GM12878 (cell line): ENCODE results near the gene RYR2. TPM values are rescaled to one million over a fixed set of nuclear protein-coding genes. Genes with fewer than 3 reads are reported as not detected.

ENCODE experiments used
- BHLHE40 ChIP-seq, 2 experiments: fragments of 450-650 bp in 1 of 2; IDR thresholded peaks; 2 replicates each; pipeline ENCODE4 v1.6.1; 2011 to 2017; ENCODE audit warnings: low read depth in 2 of 2, borderline replicate concordance in 1 of 2, improper control_type of control experiment in 1 of 2, low read length in 1 of 2, mild to moderate bottlenecking in 1 of 2
- CBFB ChIP-seq: IDR thresholded peaks from 2 replicates; pipeline ENCODE4 v1.6.1; 2016; ENCODE audit warnings: antibody characterized with exemption, low read depth
- CHD4 ChIP-seq: fragments of 200-600 bp; sonication (generic); IDR thresholded peaks from 2 replicates; pipeline ENCODE4 v1.6.1; 2016; ENCODE audit warnings: mild to moderate bottlenecking
- EGR1 ChIP-seq, 2 experiments: IDR thresholded peaks; 1 replicate in 1 of 2; 2 replicates in 1 of 2; pipeline ENCODE4 v1.6.1; 2011 to 2012; ENCODE audit warnings: low read depth in 2 of 2, low read length in 2 of 2, borderline replicate concordance in 1 of 2, mild to moderate bottlenecking in 1 of 2, moderate library complexity in 1 of 2
- EP300 ChIP-seq, 2 experiments: fragments of 150-350 bp in 1 of 2; IDR thresholded peaks; 2 replicates each; pipeline ENCODE4 v1.6.1; 2011 to 2012; ENCODE audit warnings: low read depth in 2 of 2, low read length in 2 of 2, borderline replicate concordance in 1 of 2, improper control_type of control experiment in 1 of 2, inconsistent platforms in 1 of 2; ENCODE audit not compliant: control insufficient read depth in 1 of 2
- FOXK2 ChIP-seq: fragments of 450-650 bp; IDR thresholded peaks from 2 replicates; pipeline ENCODE4 v1.6.1; 2017; ENCODE audit warnings: mild to moderate bottlenecking, moderate library complexity
- HDAC2 ChIP-seq: fragments of 200-600 bp; sonication (generic); IDR thresholded peaks from 2 replicates; pipeline ENCODE4 v1.6.1; 2017
- IRF4 ChIP-seq: IDR thresholded peaks from 2 replicates; pipeline ENCODE4 v1.6.1; 2011; ENCODE audit warnings: low read depth, low read length
- MEF2B ChIP-seq: fragments of 450-650 bp; IDR thresholded peaks from 2 replicates; pipeline ENCODE4 v1.6.1; 2018; ENCODE audit warnings: mild to moderate bottlenecking, moderate library complexity; ENCODE audit not compliant: partially characterized antibody, poor library complexity, severe bottlenecking
- SREBF1 ChIP-seq: IDR thresholded peaks from 2 replicates; pipeline ENCODE4 v1.6.1; 2012; ENCODE audit warnings: mild to moderate bottlenecking, low read length
- ZNF217 ChIP-seq: fragments of 450-650 bp; IDR thresholded peaks from 2 replicates; pipeline ENCODE4 v1.6.1; 2017; ENCODE audit warnings: antibody characterized with exemption, mild to moderate bottlenecking
- ZNF24 ChIP-seq: fragments of 450-650 bp; IDR thresholded peaks from 2 replicates; pipeline ENCODE4 v1.6.1; 2017; ENCODE audit warnings: antibody characterized with exemption, mild to moderate bottlenecking
- ZNF622 ChIP-seq: fragments of 450-650 bp; IDR thresholded peaks from 2 replicates; pipeline ENCODE4 v1.6.1; 2017; ENCODE audit warnings: mild to moderate bottlenecking, inconsistent platforms
- ZSCAN29 ChIP-seq: fragments of 450-650 bp; IDR thresholded peaks from 2 replicates; pipeline ENCODE4 v1.6.1; 2017; ENCODE audit warnings: mild to moderate bottlenecking, moderate library complexity
- polyA plus RNA-seq, 11 experiments: library from polyadenylated mRNA; depleted of rRNA in 4 of 11; unstranded in 6 of 11; stranded (reverse) in 5 of 11; fragments of >200 nt; fragmentation: Nextera tagmentation in 4 of 11; fragmentation: Illumina TruSeq in 1 of 11; extraction: Ambion mirVana in 4 of 11; extraction: Trizol in 1 of 11; gene quantifications; 1 replicate in 1 of 11; 2 replicates in 10 of 11; pipeline versions ENCODE4 v1.2.1 to v1.2.3, GENCODE V29; 2011 to 2016; ENCODE audit warnings: inconsistent platforms in 2 of 11, missing spikeins in 2 of 11, low read depth in 1 of 11
- total RNA-seq, 4 experiments: library from RNA; depleted of rRNA in 3 of 4; stranded (reverse); fragments of >200 nt in 3 of 4; fragmentation: Illumina TruSeq in 1 of 4; extraction: Trizol in 1 of 4; gene quantifications; 2 replicates each; pipeline versions ENCODE4 v1.2.1 to v1.2.3, GENCODE V29; 2013 to 2021
- TF ChIP-seq, protein P1 (sequence below): fragments of 450-650 bp; IDR thresholded peaks from 2 replicates; pipeline ENCODE4 v1.6.1; 2016; ENCODE audit warnings: mild to moderate bottlenecking
- TF ChIP-seq, protein P2 (sequence below): IDR thresholded peaks from 2 replicates; pipeline ENCODE4 v1.6.1; 2012; ENCODE audit warnings: improper control_type of control experiment, low read depth, low read length; ENCODE audit not compliant: insufficient replicate concordance
- TF ChIP-seq, protein P3 (sequence below): fragments of 150-350 bp; IDR thresholded peaks from 2 replicates; pipeline ENCODE4 v1.6.1; 2014; ENCODE audit warnings: mild to moderate bottlenecking, low read depth, low read length
- TF ChIP-seq, protein P4 (sequence below): fragments of 450-650 bp; IDR thresholded peaks from 2 replicates; pipeline ENCODE4 v1.6.1; 2017; ENCODE audit warnings: mild to moderate bottlenecking, low read depth, inconsistent platforms; ENCODE audit not compliant: poor library complexity, severe bottlenecking

RYR2 gene
- total and polyA plus RNA-seq, 10 of the 15 experiments (the other 5 are each of a cell fraction or from before 2014, with no cell fraction given), result 0.01 to 0.04 TPM; not detected in 8

DNA sequence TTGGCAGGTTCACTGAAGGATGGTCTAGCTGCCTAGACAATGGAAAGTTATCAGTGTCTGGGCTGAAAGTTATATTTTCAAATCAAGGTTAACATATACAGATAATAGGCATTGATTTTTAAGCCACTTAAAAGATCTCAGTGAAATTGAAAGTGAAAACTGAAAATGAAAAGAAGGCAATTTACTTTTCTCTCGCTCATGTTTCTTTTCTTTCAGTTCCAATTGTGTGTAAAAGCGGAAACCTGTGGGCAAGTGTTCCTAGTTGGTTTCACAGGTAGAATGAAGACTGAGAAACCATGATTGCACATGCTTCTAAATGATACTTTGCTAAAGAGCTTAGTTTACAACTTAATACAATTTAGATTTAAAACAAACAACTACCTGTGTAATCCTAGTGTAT, 465.0 kb downstream of the RYR2 start (continued):
- TF ChIP-seq, protein P1, sequence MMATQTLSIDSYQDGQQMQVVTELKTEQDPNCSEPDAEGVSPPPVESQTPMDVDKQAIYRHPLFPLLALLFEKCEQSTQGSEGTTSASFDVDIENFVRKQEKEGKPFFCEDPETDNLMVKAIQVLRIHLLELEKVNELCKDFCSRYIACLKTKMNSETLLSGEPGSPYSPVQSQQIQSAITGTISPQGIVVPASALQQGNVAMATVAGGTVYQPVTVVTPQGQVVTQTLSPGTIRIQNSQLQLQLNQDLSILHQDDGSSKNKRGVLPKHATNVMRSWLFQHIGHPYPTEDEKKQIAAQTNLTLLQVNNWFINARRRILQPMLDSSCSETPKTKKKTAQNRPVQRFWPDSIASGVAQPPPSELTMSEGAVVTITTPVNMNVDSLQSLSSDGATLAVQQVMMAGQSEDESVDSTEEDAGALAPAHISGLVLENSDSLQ, result no peak
- TF ChIP-seq MEF2B (peak; percentile 18), ZNF622 (no peak), CBFB (no peak), ZSCAN29 (no peak), ZNF24 (0 out of 2 replicates have a peak, but pooled peaks have one; percentile 32), ZNF217 (peak; percentile 63; the same call in 1 of the 2 replicates), HDAC2 (no peak), FOXK2 (no peak), IRF4 (0 out of 2 replicates have a peak, but pooled peaks have one; percentile 38), CHD4 (no peak), EP300 (IDR thresholded peaks at IDR 0.05; ENCODE audit: borderline replicate concordance in 1 of 2, control insufficient read depth in 1 of 2, low read depth in 2 of 2, low read length in 2 of 2) (peak in 1 of 2 experiments; percentile 43; a peak in 1 of 4 replicates), BHLHE40 (IDR thresholded peaks at IDR 0.05; ENCODE audit: borderline replicate concordance in 1 of 2, low read depth in 2 of 2, low read length in 1 of 2) (peak; percentile 46 to 52; a peak in 1 of 4 replicates), SREBF1 (no peak), EGR1 (IDR thresholded peaks at IDR 0.05; ENCODE audit: borderline replicate concordance in 1 of 2, low read depth in 2 of 2, low read length in 2 of 2) (no peak)
- TF ChIP-seq, protein P2, sequence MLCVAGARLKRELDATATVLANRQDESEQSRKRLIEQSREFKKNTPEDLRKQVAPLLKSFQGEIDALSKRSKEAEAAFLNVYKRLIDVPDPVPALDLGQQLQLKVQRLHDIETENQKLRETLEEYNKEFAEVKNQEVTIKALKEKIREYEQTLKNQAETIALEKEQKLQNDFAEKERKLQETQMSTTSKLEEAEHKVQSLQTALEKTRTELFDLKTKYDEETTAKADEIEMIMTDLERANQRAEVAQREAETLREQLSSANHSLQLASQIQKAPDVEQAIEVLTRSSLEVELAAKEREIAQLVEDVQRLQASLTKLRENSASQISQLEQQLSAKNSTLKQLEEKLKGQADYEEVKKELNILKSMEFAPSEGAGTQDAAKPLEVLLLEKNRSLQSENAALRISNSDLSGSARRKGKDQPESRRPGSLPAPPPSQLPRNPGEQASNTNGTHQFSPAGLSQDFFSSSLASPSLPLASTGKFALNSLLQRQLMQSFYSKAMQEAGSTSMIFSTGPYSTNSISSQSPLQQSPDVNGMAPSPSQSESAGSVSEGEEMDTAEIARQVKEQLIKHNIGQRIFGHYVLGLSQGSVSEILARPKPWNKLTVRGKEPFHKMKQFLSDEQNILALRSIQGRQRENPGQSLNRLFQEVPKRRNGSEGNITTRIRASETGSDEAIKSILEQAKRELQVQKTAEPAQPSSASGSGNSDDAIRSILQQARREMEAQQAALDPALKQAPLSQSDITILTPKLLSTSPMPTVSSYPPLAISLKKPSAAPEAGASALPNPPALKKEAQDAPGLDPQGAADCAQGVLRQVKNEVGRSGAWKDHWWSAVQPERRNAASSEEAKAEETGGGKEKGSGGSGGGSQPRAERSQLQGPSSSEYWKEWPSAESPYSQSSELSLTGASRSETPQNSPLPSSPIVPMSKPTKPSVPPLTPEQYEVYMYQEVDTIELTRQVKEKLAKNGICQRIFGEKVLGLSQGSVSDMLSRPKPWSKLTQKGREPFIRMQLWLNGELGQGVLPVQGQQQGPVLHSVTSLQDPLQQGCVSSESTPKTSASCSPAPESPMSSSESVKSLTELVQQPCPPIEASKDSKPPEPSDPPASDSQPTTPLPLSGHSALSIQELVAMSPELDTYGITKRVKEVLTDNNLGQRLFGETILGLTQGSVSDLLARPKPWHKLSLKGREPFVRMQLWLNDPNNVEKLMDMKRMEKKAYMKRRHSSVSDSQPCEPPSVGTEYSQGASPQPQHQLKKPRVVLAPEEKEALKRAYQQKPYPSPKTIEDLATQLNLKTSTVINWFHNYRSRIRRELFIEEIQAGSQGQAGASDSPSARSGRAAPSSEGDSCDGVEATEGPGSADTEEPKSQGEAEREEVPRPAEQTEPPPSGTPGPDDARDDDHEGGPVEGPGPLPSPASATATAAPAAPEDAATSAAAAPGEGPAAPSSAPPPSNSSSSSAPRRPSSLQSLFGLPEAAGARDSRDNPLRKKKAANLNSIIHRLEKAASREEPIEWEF, result peak; percentile 57
- TF ChIP-seq, protein P3, sequence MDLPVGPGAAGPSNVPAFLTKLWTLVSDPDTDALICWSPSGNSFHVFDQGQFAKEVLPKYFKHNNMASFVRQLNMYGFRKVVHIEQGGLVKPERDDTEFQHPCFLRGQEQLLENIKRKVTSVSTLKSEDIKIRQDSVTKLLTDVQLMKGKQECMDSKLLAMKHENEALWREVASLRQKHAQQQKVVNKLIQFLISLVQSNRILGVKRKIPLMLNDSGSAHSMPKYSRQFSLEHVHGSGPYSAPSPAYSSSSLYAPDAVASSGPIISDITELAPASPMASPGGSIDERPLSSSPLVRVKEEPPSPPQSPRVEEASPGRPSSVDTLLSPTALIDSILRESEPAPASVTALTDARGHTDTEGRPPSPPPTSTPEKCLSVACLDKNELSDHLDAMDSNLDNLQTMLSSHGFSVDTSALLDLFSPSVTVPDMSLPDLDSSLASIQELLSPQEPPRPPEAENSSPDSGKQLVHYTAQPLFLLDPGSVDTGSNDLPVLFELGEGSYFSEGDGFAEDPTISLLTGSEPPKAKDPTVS, result no peak
- TF ChIP-seq, protein P4, sequence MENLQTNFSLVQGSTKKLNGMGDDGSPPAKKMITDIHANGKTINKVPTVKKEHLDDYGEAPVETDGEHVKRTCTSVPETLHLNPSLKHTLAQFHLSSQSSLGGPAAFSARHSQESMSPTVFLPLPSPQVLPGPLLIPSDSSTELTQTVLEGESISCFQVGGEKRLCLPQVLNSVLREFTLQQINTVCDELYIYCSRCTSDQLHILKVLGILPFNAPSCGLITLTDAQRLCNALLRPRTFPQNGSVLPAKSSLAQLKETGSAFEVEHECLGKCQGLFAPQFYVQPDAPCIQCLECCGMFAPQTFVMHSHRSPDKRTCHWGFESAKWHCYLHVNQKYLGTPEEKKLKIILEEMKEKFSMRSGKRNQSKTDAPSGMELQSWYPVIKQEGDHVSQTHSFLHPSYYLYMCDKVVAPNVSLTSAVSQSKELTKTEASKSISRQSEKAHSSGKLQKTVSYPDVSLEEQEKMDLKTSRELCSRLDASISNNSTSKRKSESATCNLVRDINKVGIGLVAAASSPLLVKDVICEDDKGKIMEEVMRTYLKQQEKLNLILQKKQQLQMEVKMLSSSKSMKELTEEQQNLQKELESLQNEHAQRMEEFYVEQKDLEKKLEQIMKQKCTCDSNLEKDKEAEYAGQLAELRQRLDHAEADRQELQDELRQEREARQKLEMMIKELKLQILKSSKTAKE, result no peak
